ENCODE results near the gene PTPRN2. TPM values are rescaled to one million over a fixed set of nuclear protein-coding genes. Genes with fewer than 3 reads are reported as not detected.

PTPRN2 gene
- polyA plus RNA-seq, 3 donors from 2014 or later = 1.9 to 3.7 (median 2.2) TPM

GRCh38 chr7:157550300-157551275 is 1037.0 kb downstream of the PTPRN2 start:
- no peak for DNase-seq
- peaks cover 0 to 2% of the 10 kb centered on the region in 2 donors for H3K4me1 Mint-ChIP-seq
- H3K9me3 Mint-ChIP-seq = no peaks in the 10 kb centered on the region
- no peak overlapping the region for H3K4me3 Mint-ChIP-seq
- H3K27ac Mint-ChIP-seq = no peak overlapping the region
- H3K36me3 Mint-ChIP-seq = peaks cover 4 to 10% (median 8%) of the 10 kb centered on the region in 3 donors
- peaks cover 0 to 7% (median 0%) of the 10 kb centered on the region in 3 donors for H3K27me3 Mint-ChIP-seq (ENCODE audit: low read depth in 3 of 3)

- Mint-ChIP-seq H3K4me1 (peaks cover 0 to 2% of the 10 kb centered on the region in 2 donors), H3K36me3 (peaks cover 4 to 10% (median 8%) of the 10 kb centered on the region in 3 donors), H3K27ac (no peak overlapping the region), H3K9me3 (no peaks in the 10 kb centered on the region), H3K4me3 (no peak overlapping the region), H3K27me3 (ENCODE audit: low read depth in 3 of 3) (peaks cover 0 to 7% (median 0%) of the 10 kb centered on the region in 3 donors)
- DNase-seq = no peak
Measured at GRCh38 chr7:157549612-157550299, 1037.9 kb downstream of the PTPRN2 start.

- Mint-ChIP-seq H3K4me3 (no peak overlapping the region), H3K36me3 (peaks cover 4 to 12% (median 8%) of the 10 kb centered on the region in 3 donors), H3K9me3 (no peaks in the 10 kb centered on the region), H3K27me3 (ENCODE audit: low read depth in 3 of 3) (peaks cover 0 to 8% (median under 1%) of the 10 kb centered on the region in 3 donors), H3K4me1 (peaks cover 0 to 2% of the 10 kb centered on the region in 2 donors), H3K27ac (no peak overlapping the region)
- DNase-seq = no peak
Measured at GRCh38 chr7:157548691-157549303, 1038.8 kb downstream of the PTPRN2 start.

- Mint-ChIP-seq H3K9me3 (no peaks in the 10 kb centered on the region), H3K4me1 (peaks cover 0 to 2% of the 10 kb centered on the region in 2 donors), H3K27ac (no peak overlapping the region), H3K4me3 (no peak overlapping the region), H3K36me3 (peaks cover 4 to 13% (median 8%) of the 10 kb centered on the region in 3 donors), H3K27me3 (ENCODE audit: low read depth in 3 of 3) (peaks cover 0 to 5% (median 2%) of the 10 kb centered on the region in 3 donors)
- no peak for DNase-seq
Measured at GRCh38 chr7:157547611-157548010, 1040.0 kb downstream of the PTPRN2 start.

GRCh38 chr7:157547102-157547501 is 1040.5 kb downstream of the PTPRN2 start:
- Mint-ChIP-seq H3K36me3 (peaks cover 4 to 13% (median 8%) of the 10 kb centered on the region in 3 donors), H3K9me3 (no peaks in the 10 kb centered on the region), H3K4me1 (peaks cover 0 to 2% of the 10 kb centered on the region in 2 donors), H3K4me3 (no peak overlapping the region), H3K27ac (no peak overlapping the region), H3K27me3 (ENCODE audit: low read depth in 3 of 3) (peaks cover 0 to 5% (median 2%) of the 10 kb centered on the region in 3 donors)
- DNase-seq = no peak

- Mint-ChIP-seq H3K9me3 (no peaks in the 10 kb centered on the region), H3K27me3 (ENCODE audit: low read depth in 3 of 3) (peaks cover 0 to 5% (median 5%) of the 10 kb centered on the region in 3 donors), H3K36me3 (peaks cover 4 to 13% (median 12%) of the 10 kb centered on the region in 3 donors), H3K4me3 (no peak overlapping the region), H3K27ac (no peak overlapping the region), H3K4me1 (no peaks in the 10 kb centered on the region)
- DNase-seq = no peak
Measured at GRCh38 chr7:157545681-157546060, 1042.0 kb downstream of the PTPRN2 start.

- H3K4me1 Mint-ChIP-seq = no peaks in the 10 kb centered on the region
- no peak overlapping the region for H3K4me3 Mint-ChIP-seq
- peaks cover 4 to 13% (median 12%) of the 10 kb centered on the region in 3 donors for H3K36me3 Mint-ChIP-seq
- DNase-seq = no peak
- H3K27me3 Mint-ChIP-seq (ENCODE audit: low read depth in 3 of 3) = peaks cover 0 to 5% (median 4%) of the 10 kb centered on the region in 3 donors
- no peaks in the 10 kb centered on the region for H3K9me3 Mint-ChIP-seq
- peak overlapping the region in 2 of 6 donors; percentile 32 to 64 for H3K27ac Mint-ChIP-seq
Measured at GRCh38 chr7:157544980-157545680, 1042.5 kb downstream of the PTPRN2 start.

- no peak overlapping the region for H3K27ac Mint-ChIP-seq
- no peak overlapping the region for H3K4me3 Mint-ChIP-seq
- no peaks in the 10 kb centered on the region for H3K9me3 Mint-ChIP-seq
- H3K36me3 Mint-ChIP-seq = peaks cover 4 to 13% (median 8%) of the 10 kb centered on the region in 3 donors
- DNase-seq = no peak
- H3K27me3 Mint-ChIP-seq (ENCODE audit: low read depth in 3 of 3) = peaks cover 0 to 5% (median 4%) of the 10 kb centered on the region in 3 donors
- H3K4me1 Mint-ChIP-seq = no peaks in the 10 kb centered on the region
Measured at GRCh38 chr7:157544226-157544625, 1043.4 kb downstream of the PTPRN2 start.

GRCh38 chr7:157543791-157544190 is 1043.8 kb downstream of the PTPRN2 start:
- Mint-ChIP-seq H3K27me3 (ENCODE audit: low read depth in 3 of 3) (peaks cover 0 to 5% (median 1%) of the 10 kb centered on the region in 3 donors), H3K4me1 (no peaks in the 10 kb centered on the region), H3K27ac (no peak overlapping the region), H3K36me3 (peaks cover 4 to 13% (median 8%) of the 10 kb centered on the region in 3 donors), H3K9me3 (no peaks in the 10 kb centered on the region), H3K4me3 (no peak overlapping the region)
- DNase-seq = no peak

- no peak overlapping the region for H3K4me3 Mint-ChIP-seq
- DNase-seq = no peak
- H3K9me3 Mint-ChIP-seq = peaks cover 0 to 2% (median 0%) of the 10 kb centered on the region in 6 donors
- peaks cover 0 to 5% (median 1%) of the 10 kb centered on the region in 3 donors for H3K27me3 Mint-ChIP-seq (ENCODE audit: low read depth in 3 of 3)
- H3K27ac Mint-ChIP-seq = no peak overlapping the region
- peaks cover 4 to 13% (median 8%) of the 10 kb centered on the region in 3 donors for H3K36me3 Mint-ChIP-seq
- no peaks in the 10 kb centered on the region for H3K4me1 Mint-ChIP-seq
Measured at GRCh38 chr7:157543276-157543675, 1044.3 kb downstream of the PTPRN2 start.

- Mint-ChIP-seq H3K36me3 (peaks cover 4 to 8% (median 7%) of the 10 kb centered on the region in 3 donors), H3K4me3 (no peak overlapping the region), H3K4me1 (no peaks in the 10 kb centered on the region), H3K27ac (no peak overlapping the region), H3K27me3 (ENCODE audit: low read depth in 3 of 3) (peaks cover 0 to 5% (median 1%) of the 10 kb centered on the region in 3 donors), H3K9me3 (peaks cover 0 to 2% (median 0%) of the 10 kb centered on the region in 6 donors)
- DNase-seq = no peak
Measured at GRCh38 chr7:157542068-157543021, 1045.3 kb downstream of the PTPRN2 start.
